Measurements from ENCODE around the gene AMER3.
"Not testable (repeated sequence)": the region's sequence is repeated elsewhere in the genome, so short reads cannot be mapped to it uniquely, and the experiment has no call there.

Gene AMER3
- 0 reads per million in 2 experiments for total RNA-seq

GRCh38 chr2:130755256-130756052, at the start of gene AMER3:
Gene AMER3, plus strand, starts transcription at chr2:130755540. Its CDS starts 6,533 bp downstream, at chr2:130762073.
- DNase-seq (ENCODE audit: low read depth) = no peak

GRCh38 chr2:130714795-130715194, 40.5 kb upstream of the AMER3 start:
- DNase-seq (ENCODE audit: low read depth) = not testable (repeated sequence)

- no peak for DNase-seq (ENCODE audit: low read depth)
Observed at GRCh38 chr2:130720036-130720435, 35.3 kb upstream of the AMER3 start.

GRCh38 chr2:130720528-130720927, 34.8 kb upstream of the AMER3 start:
- no peak for DNase-seq (ENCODE audit: low read depth)

GRCh38 chr2:130724455-130724854, 30.9 kb upstream of the AMER3 start:
- no peak for DNase-seq (ENCODE audit: low read depth)

GRCh38 chr2:130726614-130727180, 28.6 kb upstream of the AMER3 start:
- DNase-seq (ENCODE audit: low read depth) = no peak

GRCh38 chr2:130727286-130727924, 27.9 kb upstream of the AMER3 start:
- peak; percentile 83 for DNase-seq (ENCODE audit: low read depth)

- DNase-seq (ENCODE audit: low read depth) = no peak
Observed at GRCh38 chr2:130728007-130728454, 27.3 kb upstream of the AMER3 start.

GRCh38 chr2:130728549-130729316, 26.6 kb upstream of the AMER3 start, which contains the start of gene GPR148:
Gene GPR148, plus strand, starts transcription at chr2:130729070. Its CDS starts 82 bp downstream, at chr2:130729152.
- DNase-seq (ENCODE audit: low read depth) = no peak

- no peak for DNase-seq (ENCODE audit: low read depth)
Observed at GRCh38 chr2:130729322-130730299, 25.7 kb upstream of the AMER3 start.

- DNase-seq (ENCODE audit: low read depth) = not testable (repeated sequence)
Observed at GRCh38 chr2:130732257-130732656, 23.1 kb upstream of the AMER3 start.

- DNase-seq (ENCODE audit: low read depth) = no peak
Observed at GRCh38 chr2:130735200-130735599, 20.1 kb upstream of the AMER3 start.

- no peak for DNase-seq (ENCODE audit: low read depth)
Observed at GRCh38 chr2:130736487-130736886, 18.9 kb upstream of the AMER3 start.

- no peak for DNase-seq (ENCODE audit: low read depth)
Observed at GRCh38 chr2:130737592-130737991, 17.7 kb upstream of the AMER3 start.

GRCh38 chr2:130740671-130741070, 14.7 kb upstream of the AMER3 start:
- no peak for DNase-seq (ENCODE audit: low read depth)

GRCh38 chr2:130743278-130743677, 12.1 kb upstream of the AMER3 start:
- DNase-seq (ENCODE audit: low read depth) = no peak

- DNase-seq (ENCODE audit: low read depth) = no peak
Observed at GRCh38 chr2:130744287-130745117, 10.8 kb upstream of the AMER3 start.

GRCh38 chr2:130749078-130749477, 6.3 kb upstream of the AMER3 start:
- DNase-seq (ENCODE audit: low read depth) = no peak

- DNase-seq (ENCODE audit: low read depth) = no peak
Observed at GRCh38 chr2:130749641-130750040, 5.7 kb upstream of the AMER3 start.

- DNase-seq (ENCODE audit: low read depth) = no peak
Observed at GRCh38 chr2:130754811-130755210, 529 bp upstream of the AMER3 start.
